HEK293T (cell line): ENCODE results near the gene KDM2A.

Experiments used
- ARNT ChIP-seq: fragments of 450-650 bp; IDR thresholded peaks from 2 replicates; pipeline ENCODE4 v1.6.1; 2017; ENCODE audit warnings: mild to moderate bottlenecking
- BHLHE40 ChIP-seq: fragments of 450-650 bp; IDR thresholded peaks from 2 replicates; pipeline ENCODE4 v1.6.1; 2016; ENCODE audit warnings: mild to moderate bottlenecking, moderate library complexity, borderline replicate concordance
- CTBP1 ChIP-seq: fragments of 450-650 bp; IDR thresholded peaks from 2 replicates; pipeline ENCODE4 v1.6.1; 2016; ENCODE audit warnings: borderline replicate concordance
- ELF4 ChIP-seq: fragments of 450-650 bp; IDR thresholded peaks from 2 replicates; pipeline ENCODE4 v1.6.1; 2017; ENCODE audit warnings: antibody characterized with exemption
- FOXA1 ChIP-seq: fragments of 450-650 bp; IDR thresholded peaks from 2 replicates; pipeline ENCODE4 v1.6.1; 2016; ENCODE audit warnings: mild to moderate bottlenecking
- FOXK2 ChIP-seq: fragments of 450-650 bp; IDR thresholded peaks from 2 replicates; pipeline ENCODE4 v1.6.1; 2016; ENCODE audit warnings: mild to moderate bottlenecking
- FOXM1 ChIP-seq: fragments of 450-650 bp; IDR thresholded peaks from 2 replicates; pipeline ENCODE4 v1.6.1; 2017; ENCODE audit warnings: mild to moderate bottlenecking, borderline replicate concordance
- HDGF ChIP-seq: fragments of 450-650 bp; IDR thresholded peaks from 2 replicates; pipeline ENCODE4 v1.6.1; 2017; ENCODE audit warnings: antibody characterized with exemption, borderline replicate concordance
- PKNOX1 ChIP-seq: fragments of 450-650 bp; IDR thresholded peaks from 2 replicates; pipeline ENCODE4 v1.6.1; 2016
- SP1 ChIP-seq: fragments of 450-650 bp; IDR thresholded peaks from 2 replicates; pipeline ENCODE4 v1.6.1; 2017
- SUZ12 ChIP-seq: fragments of 450-650 bp; IDR thresholded peaks from 2 replicates; pipeline ENCODE4 v1.6.1; 2016; ENCODE audit warnings: mild to moderate bottlenecking
- TARDBP ChIP-seq: fragments of 450-650 bp; IDR thresholded peaks from 2 replicates; pipeline ENCODE4 v1.6.1; 2016
- ZNF384 ChIP-seq: fragments of 450-650 bp; IDR thresholded peaks from 2 replicates; pipeline ENCODE4 v1.6.1; 2016

DNA sequence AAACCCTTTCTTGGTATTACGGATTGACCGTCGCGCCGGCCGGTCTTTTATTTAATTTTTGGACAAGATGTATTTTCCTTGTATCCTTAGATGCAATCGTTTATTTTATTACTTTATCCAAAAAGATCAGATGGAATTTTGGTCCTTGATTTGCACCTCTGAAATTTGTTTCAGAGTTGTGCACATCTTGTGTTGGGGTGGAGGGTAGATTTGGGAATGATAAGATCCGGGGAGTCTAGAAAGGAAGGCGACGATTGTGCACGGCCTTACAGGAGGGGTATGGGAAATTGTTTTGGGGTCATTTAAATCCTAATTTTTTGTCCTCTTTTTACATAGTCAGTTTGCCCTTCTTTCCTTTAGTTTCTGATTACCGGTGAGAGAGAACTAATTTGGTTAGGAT, 1.4 kb downstream of the KDM2A start:
- TF ChIP-seq TARDBP (no peak), PKNOX1 (no peak), FOXM1 (no peak), HDGF (no peak), ELF4 (no peak), ARNT (no peak), SP1 (no peak), FOXK2 (no peak), BHLHE40 (no peak), SUZ12 (no peak), FOXA1 (no peak), CTBP1 (no peak), ZNF384 (no peak)
